ENCODE measurements around the gene GJD4.

DNA sequence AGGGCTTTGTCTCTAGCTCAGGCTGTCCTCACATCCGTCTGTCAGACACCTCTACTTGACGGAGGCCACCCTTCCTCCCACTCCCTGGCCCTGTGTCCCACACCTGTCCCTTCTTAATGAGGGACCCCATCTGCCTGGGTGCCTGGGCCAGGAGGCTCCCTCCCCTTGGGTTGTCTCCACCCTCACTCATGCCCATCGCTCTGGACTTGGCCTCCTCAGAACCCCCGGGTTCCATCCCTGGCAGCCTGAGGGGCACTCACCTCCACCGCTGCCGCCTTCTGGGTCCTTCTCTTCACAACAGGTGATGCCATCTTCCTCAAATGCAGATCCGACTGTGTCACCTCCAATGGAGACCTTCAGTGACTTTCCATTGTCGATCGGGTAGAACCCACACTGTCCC is 20.2 kb upstream of the GJD4 start:
- no peak for TF ChIP-seq CTCF (conservative IDR thresholded peaks at IDR 0.05; ENCODE audit: low read depth, low read length)
- no peak for TF ChIP-seq BHLHE40 (IDR thresholded peaks at IDR 0.05; ENCODE audit: low read depth, low read length)
- no peak for TF ChIP-seq POLR2A (IDR thresholded peaks at IDR 0.05; ENCODE audit: low read depth, low read length)
- TF ChIP-seq RFX5 (IDR thresholded peaks at IDR 0.05; ENCODE audit: low read depth, low read length): no peak
- TF ChIP-seq ELK1 (IDR thresholded peaks at IDR 0.05; ENCODE audit: borderline replicate concordance, low read depth, low read length): no peak
- TF ChIP-seq RCOR1 (IDR thresholded peaks at IDR 0.05; ENCODE audit: insufficient replicate concordance, low read length): no peak
- no peak for TF ChIP-seq CHD1 (IDR thresholded peaks at IDR 0.05; ENCODE audit: low read depth, low read length)
- TF ChIP-seq FOS (IDR thresholded peaks at IDR 0.05; ENCODE audit: low read depth, low read length): no peak
- TF ChIP-seq MAZ (IDR thresholded peaks at IDR 0.05; ENCODE audit: borderline replicate concordance, low read depth, low read length): no peak
- no peak for TF ChIP-seq CEBPB (IDR thresholded peaks at IDR 0.05; ENCODE audit: low read depth, low read length)
